ENCODE data around the gene SDC1.
"Not testable (repeated sequence)": the region's sequence is repeated elsewhere in the genome, so short reads cannot be mapped to it uniquely, and the experiment has no call there.

The SDC1 gene

DNA sequence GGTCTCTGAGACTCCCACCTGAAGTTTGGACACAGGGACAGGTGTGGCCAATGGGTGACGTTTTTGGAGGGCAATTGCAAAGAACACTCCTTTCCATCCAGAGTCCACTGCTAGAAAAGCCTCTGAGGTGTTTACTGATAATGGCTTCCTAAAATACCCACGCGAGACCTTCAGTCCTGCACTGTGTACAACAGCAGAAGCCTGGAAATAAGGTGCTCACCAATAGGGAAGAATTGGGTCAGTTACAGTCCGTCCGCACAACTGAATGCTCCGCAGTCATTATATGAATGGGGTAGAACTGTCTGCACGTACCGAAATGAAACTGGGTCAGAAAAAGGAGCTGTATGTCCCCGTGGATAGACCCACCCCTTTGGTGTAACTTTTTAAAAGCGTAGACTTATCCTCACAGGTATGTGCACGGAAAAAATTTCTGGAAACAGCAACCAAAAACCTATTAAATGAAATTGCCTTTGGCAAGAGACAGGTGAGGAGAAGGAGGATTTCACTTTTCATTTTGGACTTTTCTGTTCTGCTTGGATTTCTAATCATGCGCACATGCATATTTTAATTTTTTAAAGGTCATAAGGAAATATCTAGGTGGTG, 29.4 kb downstream of the SDC1 start:
- Histone ChIP-seq H3K4me1 (ENCODE audit: control insufficient read depth, insufficient read depth, low read length) (peaks cover 11% of the 10 kb centered on the region), H3K9ac (ENCODE audit: low read depth, low read length) (no peak overlapping the region), H3K9me3 (ENCODE audit: control insufficient read depth, insufficient read depth, low read length) (no peaks in the 10 kb centered on the region), H3K36me3 (ENCODE audit: control insufficient read depth, insufficient read depth, low read length) (0 out of 2 replicates have a peak, but pooled peaks cover under 1% of the 10 kb centered on the region), H3K27ac (ENCODE audit: low read depth, low read length) (no peak overlapping the region), H3K4me3 (ENCODE audit: low read depth, low read length) (no peak overlapping the region), H3K27me3 (ENCODE audit: control insufficient read depth, insufficient read depth, low read length) (no peaks in the 10 kb centered on the region)

DNA sequence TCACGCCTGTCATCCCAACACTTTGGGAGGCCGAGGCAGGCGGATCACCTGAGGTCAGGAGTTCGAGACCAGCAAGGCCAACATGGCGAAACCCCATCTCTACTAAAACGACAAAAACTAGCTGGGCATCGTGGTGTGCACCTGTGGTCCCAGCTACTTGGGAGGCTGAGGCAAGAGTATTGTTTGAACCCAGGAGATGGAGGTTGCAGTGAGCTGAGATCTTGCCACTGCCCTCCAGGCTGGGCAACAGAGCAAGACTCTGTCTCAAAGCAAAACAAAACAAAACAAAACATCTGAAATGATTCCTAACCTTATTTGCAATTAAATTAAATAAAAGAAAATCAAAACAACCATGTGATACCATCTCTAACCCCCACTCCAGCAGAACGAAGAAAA, 29.9 kb downstream of the SDC1 start:
- H3K9me3 ChIP-seq (ENCODE audit: control insufficient read depth, insufficient read depth, low read length); H3K4me3 ChIP-seq (ENCODE audit: low read depth, low read length); H3K9ac ChIP-seq (ENCODE audit: low read depth, low read length); H3K36me3 ChIP-seq (ENCODE audit: control insufficient read depth, insufficient read depth, low read length); H3K27me3 ChIP-seq (ENCODE audit: control insufficient read depth, insufficient read depth, low read length); H3K27ac ChIP-seq (ENCODE audit: low read depth, low read length): not testable (repeated sequence)
- H3K4me1 ChIP-seq (ENCODE audit: control insufficient read depth, insufficient read depth, low read length): peaks cover 11% of the 10 kb centered on the region

DNA sequence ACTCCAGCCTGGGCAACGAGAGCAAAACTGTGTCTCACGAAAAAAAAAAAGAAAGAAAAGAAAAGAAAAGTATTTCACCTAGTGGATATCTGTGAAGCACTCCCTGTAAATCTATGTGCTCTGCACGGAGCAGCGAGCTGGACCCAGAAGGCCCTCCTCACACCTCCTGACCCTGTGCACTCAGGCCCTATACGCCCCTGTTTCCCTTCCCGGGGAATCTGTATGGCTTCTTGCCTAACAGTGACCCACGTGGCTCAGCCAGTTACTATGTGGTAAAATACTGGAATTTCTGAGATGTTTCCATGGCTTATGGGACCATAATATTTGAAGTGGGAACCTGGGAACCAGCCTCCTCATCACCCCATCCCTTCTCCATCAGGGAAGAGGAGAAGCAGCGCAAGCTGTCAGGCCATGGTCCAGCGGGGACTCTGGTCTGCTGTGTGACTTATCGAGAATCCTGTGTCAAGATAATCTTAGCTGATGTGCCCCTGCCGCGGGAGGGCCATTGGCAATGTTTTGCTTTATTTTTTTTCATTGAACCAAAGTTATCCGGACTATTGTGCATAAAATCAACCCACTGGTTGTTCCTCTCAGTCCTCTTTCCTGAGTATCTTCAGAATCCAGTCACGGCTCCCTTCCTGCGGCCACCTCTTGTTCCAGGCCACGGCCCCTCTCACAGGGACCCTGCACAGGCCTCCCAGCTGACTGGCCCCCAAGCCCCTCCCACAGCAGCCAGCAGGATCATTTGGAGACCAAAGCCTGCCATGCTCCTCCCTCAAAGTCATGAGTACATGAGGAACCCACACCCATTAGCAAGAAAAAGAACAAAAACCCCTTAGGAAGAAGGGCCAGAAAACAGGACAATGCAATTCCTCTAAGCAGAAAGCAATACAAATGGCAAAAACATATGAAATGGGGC, 30.6 kb downstream of the SDC1 start:
- H3K27me3 ChIP-seq (ENCODE audit: control insufficient read depth, insufficient read depth, low read length): no peaks in the 10 kb centered on the region
- peaks cover 16% of the 10 kb centered on the region for H3K4me1 ChIP-seq (ENCODE audit: control insufficient read depth, insufficient read depth, low read length)
- H3K36me3 ChIP-seq (ENCODE audit: control insufficient read depth, insufficient read depth, low read length): no peaks in the 10 kb centered on the region
- H3K27ac ChIP-seq (ENCODE audit: low read depth, low read length): no peak overlapping the region
- H3K9me3 ChIP-seq (ENCODE audit: control insufficient read depth, insufficient read depth, low read length): no peaks in the 10 kb centered on the region
- H3K9ac ChIP-seq (ENCODE audit: low read depth, low read length): no peak overlapping the region
- no peak overlapping the region for H3K4me3 ChIP-seq (ENCODE audit: low read depth, low read length)

DNA sequence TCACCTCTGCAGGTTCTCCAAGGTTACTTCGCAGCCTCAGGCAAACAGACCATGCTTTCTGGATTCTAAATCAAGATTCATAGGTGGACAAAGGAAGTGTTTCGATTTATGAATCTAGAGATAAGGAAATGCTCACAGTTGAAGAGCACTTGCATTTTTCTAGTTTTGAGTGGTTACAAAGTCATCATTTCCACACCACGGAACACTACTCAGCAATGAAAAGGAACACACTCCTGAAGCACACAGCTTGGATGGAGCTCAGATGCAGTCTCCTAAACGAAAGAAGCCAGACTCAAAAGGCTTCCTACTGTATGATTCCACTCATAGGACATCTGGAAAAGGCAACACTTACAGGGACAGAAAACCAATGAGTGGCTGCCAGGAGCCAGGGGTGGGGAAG, 31.7 kb downstream of the SDC1 start:
- H3K9ac ChIP-seq (ENCODE audit: low read depth, low read length): no peak overlapping the region

DNA sequence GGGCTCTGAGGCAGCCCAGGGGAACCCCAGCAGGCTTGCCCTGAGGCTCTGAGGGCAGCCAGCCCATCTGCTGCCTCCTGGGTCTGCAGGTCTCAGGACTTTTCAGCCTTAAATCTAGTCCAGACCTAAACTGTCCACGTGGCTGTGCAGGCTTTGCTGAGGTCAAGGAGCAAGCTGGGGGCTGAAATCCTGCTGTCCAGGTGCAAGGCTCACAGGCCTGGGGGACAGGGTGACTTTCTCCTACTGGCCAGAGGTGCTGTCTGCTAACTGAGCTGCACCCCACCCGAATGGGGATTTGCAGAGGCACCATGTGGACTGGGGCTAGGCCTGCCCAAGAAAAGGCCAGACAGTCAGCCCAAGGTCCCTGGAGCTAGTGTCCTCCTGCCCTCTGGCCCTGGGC, 32.1 kb downstream of the SDC1 start:
- Histone ChIP-seq H3K4me3 (ENCODE audit: low read depth, low read length) (no peak overlapping the region), H3K9ac (ENCODE audit: low read depth, low read length) (no peak overlapping the region), H3K9me3 (ENCODE audit: control insufficient read depth, insufficient read depth, low read length) (no peaks in the 10 kb centered on the region), H3K36me3 (ENCODE audit: control insufficient read depth, insufficient read depth, low read length) (no peaks in the 10 kb centered on the region), H3K27ac (ENCODE audit: low read depth, low read length) (no peak overlapping the region), H3K27me3 (ENCODE audit: control insufficient read depth, insufficient read depth, low read length) (no peaks in the 10 kb centered on the region), H3K4me1 (ENCODE audit: control insufficient read depth, insufficient read depth, low read length) (peaks cover 32% of the 10 kb centered on the region)

More for the DNA sequence above, 31.7 kb downstream of the SDC1 start:
- no peaks in the 10 kb centered on the region for H3K36me3 ChIP-seq (ENCODE audit: control insufficient read depth, insufficient read depth, low read length)
- H3K4me1 ChIP-seq (ENCODE audit: control insufficient read depth, insufficient read depth, low read length): peaks cover 27% of the 10 kb centered on the region
- H3K27me3 ChIP-seq (ENCODE audit: control insufficient read depth, insufficient read depth, low read length): no peaks in the 10 kb centered on the region
- H3K4me3 ChIP-seq (ENCODE audit: low read depth, low read length): no peak overlapping the region
- H3K27ac ChIP-seq (ENCODE audit: low read depth, low read length): no peak overlapping the region
- H3K9me3 ChIP-seq (ENCODE audit: control insufficient read depth, insufficient read depth, low read length): no peaks in the 10 kb centered on the region

DNA sequence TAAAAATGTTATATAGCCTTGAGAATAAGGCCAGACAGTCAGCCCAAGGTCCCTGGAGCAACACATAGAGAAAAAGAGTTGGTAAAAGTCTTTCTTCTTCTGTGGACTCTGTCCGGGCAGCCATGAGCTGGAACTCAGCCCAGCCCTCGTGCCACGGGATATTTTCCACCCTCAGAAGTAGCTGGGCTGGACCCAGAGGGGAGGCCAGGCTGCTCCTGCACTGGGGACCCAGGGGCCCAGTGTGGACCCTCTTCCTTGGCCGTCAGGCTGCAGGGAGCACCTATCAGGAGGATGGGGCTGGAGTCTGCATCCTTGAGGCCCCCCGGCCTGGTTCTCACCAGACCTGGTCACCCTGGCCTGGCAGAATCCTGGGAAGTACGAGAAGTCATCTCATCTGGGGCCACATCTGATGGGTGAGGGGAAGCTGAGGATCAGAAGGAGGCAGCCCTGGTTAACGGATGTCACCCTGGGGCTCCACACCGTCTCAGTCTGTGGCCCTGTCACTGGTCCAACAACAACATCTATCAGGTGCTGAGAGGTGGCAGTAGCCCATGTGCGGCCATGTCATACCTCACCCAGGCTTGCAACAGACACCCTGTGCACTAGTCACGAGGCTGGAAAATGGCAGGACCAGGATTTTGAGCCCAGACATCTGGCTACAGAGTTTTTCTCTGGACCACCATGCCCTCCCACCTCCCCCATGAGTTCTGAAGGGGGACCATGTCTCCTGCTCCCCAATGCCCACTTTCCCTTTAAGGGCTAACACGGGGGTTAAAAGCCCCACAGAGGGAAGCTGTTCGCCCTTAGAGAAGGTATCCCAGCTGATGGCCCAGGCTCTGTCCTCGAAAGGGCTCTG, 33.0 kb downstream of the SDC1 start:
- no peaks in the 10 kb centered on the region for H3K36me3 ChIP-seq (ENCODE audit: control insufficient read depth, insufficient read depth, low read length)
- no peaks in the 10 kb centered on the region for H3K9me3 ChIP-seq (ENCODE audit: control insufficient read depth, insufficient read depth, low read length)
- H3K4me3 ChIP-seq (ENCODE audit: low read depth, low read length): no peak overlapping the region
- H3K4me1 ChIP-seq (ENCODE audit: control insufficient read depth, insufficient read depth, low read length): peaks cover 40% of the 10 kb centered on the region
- no peak overlapping the region for H3K9ac ChIP-seq (ENCODE audit: low read depth, low read length)
- H3K27me3 ChIP-seq (ENCODE audit: control insufficient read depth, insufficient read depth, low read length): no peaks in the 10 kb centered on the region
- no peak overlapping the region for H3K27ac ChIP-seq (ENCODE audit: low read depth, low read length)

DNA sequence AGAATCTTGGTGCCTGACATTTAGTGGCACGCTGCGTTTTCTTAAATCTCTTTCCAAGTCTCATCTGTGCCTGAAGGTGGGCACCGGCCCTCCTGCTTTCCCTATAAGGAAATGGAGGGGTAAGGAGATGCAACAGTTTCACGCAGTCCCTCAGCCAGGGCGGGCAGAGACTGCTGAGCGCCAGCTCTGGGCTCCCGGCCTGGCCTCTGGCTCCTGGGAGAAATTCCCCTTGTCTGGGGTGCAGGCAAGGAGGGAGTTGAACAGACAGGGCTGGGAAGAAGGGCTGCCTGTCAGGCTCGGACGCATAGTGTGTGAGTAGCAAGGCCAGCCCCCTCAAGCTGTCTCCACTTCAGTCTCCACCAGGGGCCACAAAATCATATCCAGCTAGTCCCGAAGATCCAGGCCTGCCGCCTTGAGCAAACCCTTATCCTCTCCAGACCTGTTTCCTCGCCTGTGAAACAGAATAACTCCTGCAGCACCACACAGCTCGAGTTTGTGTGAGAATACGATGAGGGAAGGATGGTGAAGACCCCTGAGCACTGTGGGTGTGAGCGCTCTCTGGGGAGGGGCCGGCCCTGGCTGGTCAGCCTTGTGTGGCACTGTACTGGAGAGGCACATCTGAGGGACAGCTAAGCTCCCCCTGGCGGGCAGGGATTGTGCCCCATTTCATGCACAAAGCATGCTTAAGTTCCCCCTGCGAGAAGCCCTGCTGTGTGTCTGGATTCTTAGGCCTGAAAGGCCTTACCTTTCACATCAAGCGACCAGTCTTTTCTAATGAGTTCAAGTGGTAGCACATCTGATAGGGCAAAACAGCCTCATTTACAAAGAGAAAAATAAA, 33.8 kb downstream of the SDC1 start:
- H3K9ac ChIP-seq (ENCODE audit: low read depth, low read length): no peak overlapping the region
- H3K4me3 ChIP-seq (ENCODE audit: low read depth, low read length): no peak overlapping the region
- no peak overlapping the region for H3K27ac ChIP-seq (ENCODE audit: low read depth, low read length)
- peaks cover 45% of the 10 kb centered on the region for H3K4me1 ChIP-seq (ENCODE audit: control insufficient read depth, insufficient read depth, low read length)
- H3K27me3 ChIP-seq (ENCODE audit: control insufficient read depth, insufficient read depth, low read length): no peaks in the 10 kb centered on the region
- no peaks in the 10 kb centered on the region for H3K9me3 ChIP-seq (ENCODE audit: control insufficient read depth, insufficient read depth, low read length)
- H3K36me3 ChIP-seq (ENCODE audit: control insufficient read depth, insufficient read depth, low read length): no peaks in the 10 kb centered on the region

DNA sequence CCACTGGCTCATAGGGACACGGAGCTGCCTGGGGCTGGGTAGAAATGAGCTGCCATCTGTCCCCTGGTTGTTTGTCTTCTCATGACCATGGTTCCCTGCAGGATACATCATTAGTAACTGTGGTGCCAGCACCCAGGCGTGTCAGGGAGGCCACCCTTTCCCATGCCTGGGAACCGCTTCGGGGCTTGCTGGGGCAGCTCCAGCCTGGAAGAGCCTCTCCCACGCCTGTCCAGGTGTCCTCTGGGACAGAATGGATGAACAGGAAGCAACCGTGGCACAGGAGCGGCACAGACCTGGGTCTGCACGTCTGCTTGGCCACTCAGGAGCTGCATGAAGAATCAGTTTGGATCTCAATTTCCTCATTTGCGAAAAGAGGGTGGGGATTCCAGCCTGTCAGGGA, 34.8 kb downstream of the SDC1 start:
- no peak overlapping the region for H3K4me3 ChIP-seq (ENCODE audit: low read depth, low read length)
- no peaks in the 10 kb centered on the region for H3K9me3 ChIP-seq (ENCODE audit: control insufficient read depth, insufficient read depth, low read length)
- H3K27me3 ChIP-seq (ENCODE audit: control insufficient read depth, insufficient read depth, low read length): no peaks in the 10 kb centered on the region
- H3K9ac ChIP-seq (ENCODE audit: low read depth, low read length): no peak overlapping the region
- no peaks in the 10 kb centered on the region for H3K36me3 ChIP-seq (ENCODE audit: control insufficient read depth, insufficient read depth, low read length)
- H3K27ac ChIP-seq (ENCODE audit: low read depth, low read length): no peak overlapping the region
- peaks cover 54% of the 10 kb centered on the region for H3K4me1 ChIP-seq (ENCODE audit: control insufficient read depth, insufficient read depth, low read length)

DNA sequence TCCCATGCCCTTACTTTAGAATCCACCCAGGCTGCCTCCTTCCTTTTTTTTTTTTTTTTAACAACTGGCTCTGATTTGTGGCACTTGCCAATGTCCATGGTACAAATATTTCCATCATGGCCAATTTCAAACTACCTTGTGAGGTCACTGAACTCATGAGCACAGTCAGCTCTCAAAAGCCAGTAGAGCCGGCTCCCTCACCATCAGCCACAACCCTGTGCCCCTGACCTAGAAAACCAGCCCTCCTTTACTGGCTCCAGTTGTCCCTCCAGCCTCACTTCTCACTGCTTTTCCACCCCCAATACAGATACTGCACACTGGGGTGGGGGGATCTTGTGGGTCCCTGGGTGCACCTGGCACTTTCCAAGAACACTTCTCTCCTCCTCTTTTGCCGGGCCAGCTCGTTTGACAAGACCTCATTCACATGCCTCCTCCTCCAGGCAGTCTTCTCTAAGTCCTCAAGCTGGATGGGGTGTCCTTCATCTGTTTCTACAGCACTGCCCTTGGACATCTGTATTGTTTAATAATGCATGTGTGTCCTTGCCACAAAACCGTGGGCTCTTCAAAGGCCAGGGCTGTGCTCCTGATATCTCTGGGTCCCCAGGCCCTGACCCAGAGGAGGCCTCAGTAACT, 35.5 kb downstream of the SDC1 start:
- no peaks in the 10 kb centered on the region for H3K27me3 ChIP-seq (ENCODE audit: control insufficient read depth, insufficient read depth, low read length)
- H3K4me3 ChIP-seq (ENCODE audit: low read depth, low read length): no peak overlapping the region
- H3K36me3 ChIP-seq (ENCODE audit: control insufficient read depth, insufficient read depth, low read length): no peaks in the 10 kb centered on the region
- no peak overlapping the region for H3K9ac ChIP-seq (ENCODE audit: low read depth, low read length)
- H3K4me1 ChIP-seq (ENCODE audit: control insufficient read depth, insufficient read depth, low read length): peaks cover 56% of the 10 kb centered on the region
- no peaks in the 10 kb centered on the region for H3K9me3 ChIP-seq (ENCODE audit: control insufficient read depth, insufficient read depth, low read length)
- no peak overlapping the region for H3K27ac ChIP-seq (ENCODE audit: low read depth, low read length)

DNA sequence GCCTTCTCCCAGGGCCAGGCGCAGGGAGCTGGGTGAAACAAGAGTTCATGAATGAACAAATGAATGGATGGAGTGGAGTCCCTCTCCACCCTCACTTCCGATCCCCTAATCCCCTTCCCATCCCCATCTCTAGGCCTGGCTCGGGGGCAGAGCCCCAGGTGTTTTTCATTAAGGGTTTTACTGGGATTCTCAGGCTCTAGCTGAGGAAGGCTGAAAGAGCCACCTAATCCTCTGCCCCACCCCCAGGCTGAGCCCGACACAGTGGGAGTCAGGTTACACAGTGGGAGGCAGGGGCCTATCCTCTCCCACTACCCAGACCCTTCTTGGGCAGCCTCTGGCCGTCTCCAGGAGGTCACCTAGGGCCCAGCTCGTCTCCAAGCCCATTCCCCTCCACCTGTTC, 36.1 kb downstream of the SDC1 start:
- Histone ChIP-seq H3K4me3 (ENCODE audit: low read depth, low read length) (no peak overlapping the region), H3K27ac (ENCODE audit: low read depth, low read length) (peak overlapping the region; percentile 42), H3K36me3 (ENCODE audit: control insufficient read depth, insufficient read depth, low read length) (no peaks in the 10 kb centered on the region), H3K9me3 (ENCODE audit: control insufficient read depth, insufficient read depth, low read length) (no peaks in the 10 kb centered on the region), H3K9ac (ENCODE audit: low read depth, low read length) (no peak overlapping the region), H3K4me1 (ENCODE audit: control insufficient read depth, insufficient read depth, low read length) (peaks cover 56% of the 10 kb centered on the region), H3K27me3 (ENCODE audit: control insufficient read depth, insufficient read depth, low read length) (no peaks in the 10 kb centered on the region)
